Activated CD4-positive, alpha-beta T cell treated with anti-CD3 and anti-CD28 coated beads, Interleukin-2, amount 50 U/mL, for 1 hour (primary cell): ENCODE measurements around the gene SLC44A5.
"Not testable (repeated sequence)": the region's sequence is repeated elsewhere in the genome, so short reads cannot be mapped to it uniquely, and the experiment has no call there.

ENCODE experiments used
- DNase-seq: peaks from one replicate; pipeline ENCODE4 v3.0.0-alpha.2; 2020

SLC44A5 gene

DNA sequence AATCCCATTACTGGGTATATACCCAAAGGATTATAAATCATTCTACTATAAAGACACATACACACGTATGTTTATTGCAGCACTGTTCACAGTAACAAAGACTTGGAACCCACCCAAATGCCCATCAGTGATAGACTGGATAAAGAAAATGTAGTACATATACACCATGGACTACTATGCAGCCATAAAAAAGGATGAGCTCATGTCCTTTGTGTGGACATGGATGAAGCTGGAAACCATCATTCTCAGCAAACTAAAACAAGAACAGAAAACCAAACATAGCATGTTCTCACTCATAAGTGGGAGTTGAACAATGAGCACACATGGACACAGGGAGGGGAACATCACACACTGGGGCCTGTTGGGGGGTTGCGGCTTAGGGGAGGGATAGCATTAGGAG lies 347.3 kb downstream of the SLC44A5 start:
- not testable (repeated sequence) for DNase-seq

- DNase-seq, result not testable (repeated sequence)
Measured at GRCh38 chr1:75261946-75262345, 349.0 kb downstream of the SLC44A5 start.

DNA sequence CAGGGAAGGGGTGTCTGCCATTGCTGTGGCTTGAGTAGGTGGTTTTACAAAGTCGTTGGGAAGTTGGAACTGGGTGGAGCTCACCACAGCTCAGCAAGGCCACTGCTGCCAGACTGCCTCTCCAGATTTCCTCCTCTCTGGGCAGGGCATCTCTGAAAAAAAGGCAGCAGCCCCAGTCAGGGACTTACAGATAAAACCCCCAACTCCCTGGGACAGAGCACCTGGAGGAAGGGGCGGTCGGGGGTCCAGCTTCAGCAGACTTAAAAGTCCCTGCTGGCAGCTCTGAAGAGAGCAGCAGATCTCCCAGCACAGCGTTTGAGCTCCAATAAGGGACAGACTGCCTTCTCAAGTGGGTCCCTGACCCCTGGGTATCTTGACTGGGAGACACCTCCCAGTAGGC lies 352.6 kb downstream of the SLC44A5 start:
- no peak for DNase-seq

DNA sequence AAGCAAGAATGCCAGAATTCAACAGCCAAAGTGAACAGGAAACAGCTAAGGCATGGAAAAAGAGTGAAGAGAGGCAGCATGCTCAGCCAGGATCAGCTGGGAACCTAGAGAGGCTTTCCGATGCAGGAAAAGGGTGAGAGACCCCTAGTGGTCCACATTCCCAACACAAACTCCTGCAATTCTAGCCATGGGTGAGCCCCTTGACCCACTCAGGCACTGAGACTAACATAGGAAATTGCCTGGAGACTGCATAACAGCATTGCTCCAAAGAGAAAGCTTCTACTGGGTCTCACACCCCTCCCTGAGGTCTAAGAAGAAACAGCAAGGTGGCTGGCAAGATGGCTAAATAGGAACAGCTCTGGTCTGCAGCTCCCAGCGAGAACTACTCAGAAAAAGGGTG lies 353.5 kb downstream of the SLC44A5 start:
- no peak for DNase-seq

DNA sequence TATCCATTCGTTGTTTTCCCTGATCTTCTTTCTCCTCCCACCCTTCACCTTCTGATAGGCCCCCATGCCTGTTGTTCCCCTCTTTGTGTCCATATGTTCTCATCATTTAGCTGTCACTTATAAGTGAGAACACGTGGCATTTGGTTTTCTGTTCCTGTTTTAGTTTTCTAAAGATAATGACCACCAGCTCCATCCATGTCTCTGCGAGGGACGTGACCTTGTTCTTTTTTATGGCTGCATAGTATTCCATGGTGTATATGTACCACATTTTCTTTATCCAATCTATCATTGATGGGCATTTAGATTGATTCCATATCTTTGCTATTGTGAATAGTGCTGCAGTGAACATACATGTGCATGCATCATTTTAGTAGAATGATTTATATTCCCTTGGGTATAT lies 360.8 kb downstream of the SLC44A5 start:
- not testable (repeated sequence) for DNase-seq

- no peak for DNase-seq
Measured at GRCh38 chr1:75245239-75245638, 365.7 kb downstream of the SLC44A5 start.

DNA sequence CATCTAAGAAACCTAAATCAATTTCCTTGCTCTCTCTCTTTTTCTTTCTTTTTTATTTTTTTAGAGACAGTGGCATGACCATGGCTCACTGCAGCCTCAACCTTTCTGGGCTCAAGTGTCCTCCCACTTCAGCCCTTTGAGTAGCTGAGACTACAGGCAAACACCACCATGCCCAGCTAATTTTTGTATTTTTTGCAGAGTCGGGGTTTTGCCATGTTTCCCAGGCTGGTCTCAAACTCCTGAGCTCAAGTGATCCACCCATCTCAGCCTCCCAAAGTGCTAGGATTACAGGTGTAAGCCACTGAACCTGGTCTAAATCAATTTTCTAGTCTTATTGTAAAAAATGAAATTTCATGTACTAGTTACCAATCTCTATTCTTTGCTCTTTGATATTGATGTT lies 367.8 kb downstream of the SLC44A5 start:
- no peak for DNase-seq

DNA sequence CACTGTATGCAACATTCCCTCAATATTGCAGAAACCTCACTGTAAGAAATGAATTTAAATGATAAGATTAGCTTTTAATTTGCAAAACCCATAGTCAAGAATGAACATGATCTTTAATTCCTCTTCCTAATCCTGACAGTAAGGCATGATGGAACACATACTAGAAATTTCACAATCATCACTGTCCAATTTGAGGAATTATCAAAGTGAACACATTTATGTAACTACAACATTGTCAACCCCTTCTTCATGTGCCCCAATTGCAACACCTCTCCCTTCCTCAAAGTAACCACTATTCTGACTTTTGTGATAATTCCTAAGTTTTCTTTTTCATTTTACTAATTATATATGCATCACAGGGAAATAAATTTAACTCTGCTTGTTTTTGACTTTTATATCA lies 373.6 kb downstream of the SLC44A5 start:
- DNase-seq, result no peak

- DNase-seq, result no peak
Measured at GRCh38 chr1:75234562-75234961, 376.4 kb downstream of the SLC44A5 start.

DNA sequence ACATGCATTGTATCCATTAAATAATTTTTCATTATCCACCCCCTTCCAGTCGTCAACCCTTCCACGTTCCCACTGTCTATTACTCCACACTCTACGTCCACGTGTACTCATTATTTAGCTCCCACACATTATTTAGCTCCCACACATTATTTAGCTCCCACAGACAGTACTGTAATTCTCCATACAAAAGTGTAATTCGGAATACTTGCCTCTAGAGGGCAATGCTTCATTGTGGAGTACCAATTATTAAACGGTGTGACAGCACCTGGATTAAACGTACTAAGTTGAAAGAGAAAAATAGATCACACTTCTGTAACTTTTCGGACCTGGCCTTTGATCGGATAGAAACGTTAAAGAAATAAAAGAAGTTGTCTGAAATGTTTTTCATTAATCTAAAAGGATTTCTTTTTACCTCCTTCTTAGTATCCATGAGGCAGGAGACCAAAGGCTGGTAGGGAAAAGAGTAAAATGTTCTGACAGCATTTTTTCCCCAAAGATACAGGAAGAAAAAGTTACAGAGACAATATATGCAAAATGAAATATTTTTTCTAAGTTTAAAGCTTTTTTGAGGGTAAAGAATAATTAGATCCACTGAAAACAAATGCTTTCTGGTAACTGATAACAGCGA lies 377.5 kb downstream of the SLC44A5 start:
- no peak for DNase-seq

- DNase-seq, result no peak
Measured at GRCh38 chr1:75220072-75220471, 390.8 kb downstream of the SLC44A5 start.

DNA sequence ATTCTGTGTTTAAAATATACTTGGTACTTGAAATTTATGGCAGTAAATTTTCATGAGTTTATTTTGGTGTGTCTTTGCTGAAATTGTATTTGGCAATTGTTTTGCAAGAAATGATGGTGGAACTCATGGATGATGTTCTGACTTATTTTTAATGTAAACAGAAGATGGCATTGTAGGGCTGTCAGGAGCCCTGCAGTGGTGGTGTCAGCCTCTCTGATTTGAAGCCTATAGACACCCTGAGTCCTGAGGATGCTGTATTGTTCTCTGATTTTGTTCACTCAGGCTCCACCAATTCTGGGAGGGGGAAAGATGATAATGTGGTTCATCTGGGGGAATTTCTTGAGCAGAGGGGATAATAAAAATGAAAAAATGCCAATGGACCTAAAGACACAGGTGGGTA lies 396.9 kb downstream of the SLC44A5 start:
- DNase-seq, result no peak

- no peak for DNase-seq
Measured at GRCh38 chr1:75211648-75212047, 399.3 kb downstream of the SLC44A5 start.

DNA sequence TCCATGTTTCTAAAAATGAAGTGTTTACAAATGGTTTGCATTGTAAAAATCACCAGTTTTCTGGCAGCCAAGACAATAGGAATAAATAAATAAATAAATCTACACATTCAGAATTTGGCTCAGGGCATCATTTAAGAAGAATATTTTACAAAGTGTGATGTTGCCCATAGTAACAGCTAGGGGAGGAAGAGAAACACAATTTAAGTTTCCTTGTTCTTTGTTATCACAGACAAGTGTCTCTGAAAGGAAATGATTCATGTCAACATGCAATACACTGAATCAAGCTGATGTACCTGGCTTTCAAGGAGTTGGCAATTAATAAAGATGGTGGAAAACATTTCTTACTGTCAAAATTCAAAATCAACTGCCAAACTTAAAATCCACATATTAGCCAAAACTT lies 402.1 kb downstream of the SLC44A5 start:
- DNase-seq, result no peak

DNA sequence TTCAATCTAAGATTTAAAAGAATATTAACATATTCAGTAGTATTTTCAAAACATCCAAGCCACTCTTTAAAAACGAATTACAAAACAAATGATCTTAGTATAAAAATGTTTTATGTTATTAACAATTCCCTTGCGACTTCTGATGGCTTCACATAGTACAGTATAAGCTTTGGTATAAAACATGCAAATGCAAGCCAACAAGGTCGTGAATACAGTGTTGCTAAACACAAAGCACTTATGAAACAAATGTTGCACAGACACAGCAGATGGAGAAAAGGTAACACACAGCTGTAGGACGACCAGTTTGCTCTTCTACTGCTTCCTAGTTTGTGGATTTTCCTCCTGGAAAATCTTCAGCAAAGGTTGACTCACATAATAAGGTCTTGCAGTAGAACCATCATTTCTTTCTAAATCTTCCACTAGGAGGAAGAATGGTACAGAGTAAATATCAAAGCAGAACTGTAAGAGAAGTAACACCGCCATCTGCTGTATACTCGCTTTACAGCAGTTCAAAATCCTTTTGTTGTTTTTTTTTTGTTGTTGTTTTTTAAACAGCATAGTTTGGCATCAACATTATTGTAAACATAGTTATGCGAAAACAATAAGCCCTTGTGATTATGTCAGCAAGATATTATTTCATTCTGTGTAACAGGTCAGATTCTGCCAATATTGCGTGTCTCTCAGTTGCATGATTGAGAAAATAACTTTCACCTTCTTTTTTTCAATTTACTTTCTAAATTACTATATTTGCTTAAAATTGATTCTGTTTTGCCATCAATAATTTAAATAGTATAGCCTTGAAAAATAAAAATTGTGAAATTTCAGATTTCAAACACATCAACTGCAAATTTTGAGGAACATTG lies 407.3 kb downstream of the SLC44A5 start:
- no peak for DNase-seq

- no peak for DNase-seq
Measured at GRCh38 chr1:75202751-75203150, 408.2 kb downstream of the SLC44A5 start.

DNA sequence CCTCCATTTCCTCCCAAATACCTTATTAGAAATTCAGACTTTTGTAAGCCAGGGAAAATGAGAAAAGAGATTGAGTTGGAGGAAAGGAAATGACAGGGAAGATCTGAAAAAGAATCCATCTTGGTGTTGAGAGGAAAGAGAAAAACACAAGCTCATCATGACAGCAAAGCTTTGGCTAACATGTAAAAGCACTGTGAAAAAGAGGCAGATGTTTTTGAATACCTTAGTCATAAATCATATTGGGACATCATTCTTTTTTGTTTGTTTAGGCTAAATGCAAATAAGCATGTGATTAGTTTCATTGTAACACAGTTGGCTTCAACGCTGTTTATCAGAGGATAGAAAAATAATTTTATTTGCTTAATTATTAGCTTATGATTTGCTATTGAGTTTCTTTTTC lies 412.2 kb downstream of the SLC44A5 start:
- DNase-seq, result no peak

- no peak for DNase-seq
Measured at GRCh38 chr1:75198163-75198562, 412.8 kb downstream of the SLC44A5 start.

GRCh38 chr1:75188892-75189291 lies 422.0 kb downstream of the SLC44A5 start:
- no peak for DNase-seq

- DNase-seq, result not testable (repeated sequence)
Measured at GRCh38 chr1:75181214-75181955, 429.5 kb downstream of the SLC44A5 start.

DNA sequence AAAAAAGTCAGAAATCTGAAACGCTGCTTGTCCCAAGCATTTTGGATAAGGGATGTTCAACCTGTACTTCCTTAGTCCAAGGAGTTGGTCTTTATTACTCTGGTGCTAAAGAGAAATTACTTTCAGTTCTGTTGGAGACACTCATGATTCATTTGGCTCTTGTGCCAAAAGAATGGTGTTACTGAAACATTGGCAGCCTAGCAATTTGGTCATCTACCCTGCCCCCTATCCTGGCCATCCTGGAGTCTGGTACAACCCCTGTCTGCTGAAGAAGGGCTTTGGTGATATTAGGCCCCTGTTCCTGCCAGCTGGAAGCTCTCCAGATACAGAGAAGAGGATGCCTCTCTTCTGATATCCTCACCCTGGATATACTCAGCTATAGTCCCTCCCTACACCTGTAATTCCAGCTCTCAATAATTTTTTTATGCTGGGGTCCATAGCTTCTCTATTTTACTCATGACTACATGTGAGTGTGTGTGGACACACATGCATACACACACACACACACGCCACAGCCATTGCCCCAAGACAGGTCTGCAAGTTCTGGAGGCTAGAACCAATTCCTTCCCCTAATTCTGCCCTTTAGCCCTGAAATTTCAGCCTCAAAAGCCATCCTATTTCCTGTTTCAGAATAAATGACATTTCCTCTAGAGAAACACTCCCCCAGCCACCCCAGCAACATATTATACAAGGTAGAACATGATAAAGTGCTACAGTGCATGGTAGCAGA lies 436.7 kb downstream of the SLC44A5 start:
- DNase-seq, result no peak

DNA sequence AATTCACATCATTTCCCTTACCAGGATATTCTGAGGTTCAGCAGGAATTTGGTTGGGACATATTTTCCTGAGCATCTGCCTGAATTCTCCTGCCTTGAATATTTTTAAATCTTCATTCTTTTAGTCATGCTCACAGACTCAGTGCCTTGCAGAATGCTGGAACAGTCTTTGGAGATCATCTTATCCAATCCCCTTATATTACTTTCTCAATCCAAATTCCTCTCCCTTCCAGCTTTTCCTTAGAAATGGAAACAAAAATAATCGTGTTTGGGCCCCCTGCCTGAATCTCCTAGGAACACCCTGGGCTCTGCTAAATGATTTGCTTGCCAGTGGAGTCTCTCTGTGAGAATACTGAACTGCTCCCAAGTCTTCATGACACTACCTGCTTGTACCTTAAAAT lies 438.4 kb downstream of the SLC44A5 start:
- DNase-seq, result no peak

DNA sequence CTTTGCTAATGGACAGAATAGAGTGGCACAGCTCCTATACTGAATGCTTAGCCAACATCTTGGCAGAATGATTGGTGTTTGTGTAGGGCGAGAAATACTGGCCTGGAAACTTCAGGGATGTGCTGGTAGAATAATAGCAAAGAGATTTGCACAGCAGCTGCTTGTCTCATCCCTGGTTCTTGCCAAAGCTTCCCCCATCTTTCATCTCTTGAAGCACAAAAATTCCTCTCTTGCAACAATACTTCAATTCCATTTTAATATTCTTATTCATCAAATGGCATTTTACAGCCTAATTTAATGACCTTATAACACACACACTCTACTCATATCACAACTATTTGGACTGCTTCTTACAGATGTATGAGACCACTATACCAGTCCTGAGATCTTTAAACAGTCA lies 439.0 kb downstream of the SLC44A5 start:
- no peak for DNase-seq
